ENCODE data around the gene ATP1A1.

ATP1A1 gene

DNA sequence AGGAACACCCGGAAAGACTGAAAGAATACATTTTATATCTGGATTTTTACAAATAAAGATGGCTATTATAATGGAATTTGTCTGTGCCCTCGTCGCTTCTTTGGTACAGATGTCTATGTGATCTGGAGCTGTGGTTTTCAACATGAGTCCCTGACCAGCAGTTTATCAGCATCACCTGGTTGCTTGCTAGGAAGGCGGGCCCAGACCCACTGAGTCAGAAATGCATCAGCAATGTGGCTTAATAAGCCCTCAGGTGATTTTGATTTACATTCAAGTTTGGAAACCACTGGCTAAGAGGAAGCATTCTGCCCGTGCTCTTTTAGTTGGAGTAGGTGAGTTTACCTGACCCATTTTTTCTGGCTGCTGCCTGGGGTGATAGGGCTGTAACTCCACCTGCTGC, 31.7 kb downstream of the ATP1A1 start:
- DNase-seq (ENCODE audit: insufficient read length, low spot score) (no peak), FAIRE-seq (no peak)
- TF ChIP-seq, protein P1, sequence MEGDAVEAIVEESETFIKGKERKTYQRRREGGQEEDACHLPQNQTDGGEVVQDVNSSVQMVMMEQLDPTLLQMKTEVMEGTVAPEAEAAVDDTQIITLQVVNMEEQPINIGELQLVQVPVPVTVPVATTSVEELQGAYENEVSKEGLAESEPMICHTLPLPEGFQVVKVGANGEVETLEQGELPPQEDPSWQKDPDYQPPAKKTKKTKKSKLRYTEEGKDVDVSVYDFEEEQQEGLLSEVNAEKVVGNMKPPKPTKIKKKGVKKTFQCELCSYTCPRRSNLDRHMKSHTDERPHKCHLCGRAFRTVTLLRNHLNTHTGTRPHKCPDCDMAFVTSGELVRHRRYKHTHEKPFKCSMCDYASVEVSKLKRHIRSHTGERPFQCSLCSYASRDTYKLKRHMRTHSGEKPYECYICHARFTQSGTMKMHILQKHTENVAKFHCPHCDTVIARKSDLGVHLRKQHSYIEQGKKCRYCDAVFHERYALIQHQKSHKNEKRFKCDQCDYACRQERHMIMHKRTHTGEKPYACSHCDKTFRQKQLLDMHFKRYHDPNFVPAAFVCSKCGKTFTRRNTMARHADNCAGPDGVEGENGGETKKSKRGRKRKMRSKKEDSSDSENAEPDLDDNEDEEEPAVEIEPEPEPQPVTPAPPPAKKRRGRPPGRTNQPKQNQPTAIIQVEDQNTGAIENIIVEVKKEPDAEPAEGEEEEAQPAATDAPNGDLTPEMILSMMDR (IDR thresholded peaks at IDR 0.05; ENCODE audit: insufficient read depth, missing control alignments) = no peak

DNA sequence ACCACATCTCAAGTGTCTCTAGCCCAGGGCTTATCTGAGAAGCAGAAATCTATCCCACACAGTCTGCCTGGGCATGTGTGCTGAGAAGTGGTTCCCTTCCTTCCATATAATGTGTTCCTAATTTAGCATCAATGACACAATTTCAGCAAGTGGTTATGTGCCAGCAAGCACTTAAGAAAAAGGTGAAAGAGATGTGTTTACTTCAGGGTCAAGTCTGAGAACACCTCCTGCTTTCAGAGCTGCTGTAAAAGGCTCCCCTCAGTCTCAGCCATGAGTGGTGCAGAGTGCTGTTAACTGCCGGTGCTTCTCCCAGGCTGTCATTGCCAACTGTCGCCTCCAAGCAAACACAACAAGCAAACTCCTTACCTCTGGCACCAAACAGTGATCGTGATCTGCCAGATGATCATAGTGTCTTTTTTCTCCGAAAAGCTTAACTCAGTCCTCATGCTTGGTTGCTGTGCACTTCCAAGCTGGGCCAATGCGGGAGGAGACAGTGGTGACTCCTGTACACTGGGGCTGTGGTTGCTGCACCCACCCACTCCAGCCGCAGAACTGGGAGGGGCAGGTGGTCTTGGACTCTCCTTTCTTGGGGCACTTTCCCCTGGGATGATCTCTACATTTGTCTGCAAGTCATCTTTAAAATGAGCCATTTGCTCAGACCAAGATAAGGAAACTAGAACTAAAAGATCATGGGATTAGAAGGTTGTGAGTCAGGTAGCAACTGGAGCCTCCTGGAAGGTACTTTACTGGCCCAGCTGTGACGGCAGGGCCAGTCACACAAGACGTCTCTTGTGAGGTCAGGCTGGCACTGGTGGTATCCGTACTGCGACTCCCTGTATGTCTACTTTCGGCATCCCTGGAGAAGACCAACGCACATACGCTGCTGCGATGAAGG, 32.4 kb downstream of the ATP1A1 start:
- TF ChIP-seq, protein P1 (IDR thresholded peaks at IDR 0.05; ENCODE audit: insufficient read depth, missing control alignments) = no peak
- FAIRE-seq = no peak
- DNase-seq (ENCODE audit: insufficient read length, low spot score) = no peak

DNA sequence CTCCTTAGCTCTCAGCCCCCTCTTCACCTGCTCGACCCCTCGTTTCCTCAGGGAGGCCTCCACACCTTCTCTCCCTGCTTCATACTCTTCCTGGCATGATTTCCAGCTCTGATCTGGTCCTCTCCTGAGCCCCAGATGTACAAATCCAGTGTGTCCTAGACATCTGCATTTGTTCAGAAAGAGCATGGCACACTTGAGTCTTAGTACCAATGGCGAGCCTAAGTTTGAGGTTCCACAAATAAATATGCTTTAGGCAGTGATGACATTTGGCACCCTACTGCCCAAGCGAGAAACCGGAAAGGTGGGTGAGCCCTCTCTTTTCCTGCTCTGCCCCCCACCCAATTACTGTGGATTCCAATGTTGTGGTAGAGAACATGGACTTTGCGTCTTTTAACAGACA, 34.0 kb downstream of the ATP1A1 start:
- FAIRE-seq (no peak), DNase-seq (ENCODE audit: insufficient read length, low spot score) (no peak)
- TF ChIP-seq, protein P1 (IDR thresholded peaks at IDR 0.05; ENCODE audit: insufficient read depth, missing control alignments) = no peak

DNA sequence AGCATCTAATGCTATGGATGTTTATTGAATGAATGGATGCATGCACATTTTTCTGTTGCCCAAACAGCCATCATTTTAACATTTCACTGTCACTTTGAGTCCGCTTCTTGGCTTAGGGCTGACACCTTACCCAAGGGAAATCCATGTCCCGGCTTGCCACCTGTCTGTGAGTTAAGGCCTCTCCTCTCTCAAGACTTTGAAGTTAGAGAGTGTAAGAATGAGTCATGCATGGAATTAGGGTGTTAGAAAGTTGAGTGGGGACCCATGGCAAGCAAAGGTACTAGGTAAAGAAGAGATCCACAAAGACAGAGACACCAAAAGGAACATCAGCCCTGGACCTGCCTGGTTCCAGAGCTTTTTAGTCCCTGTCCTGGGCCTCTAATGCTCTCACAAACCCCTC, 35.1 kb downstream of the ATP1A1 start:
- TF ChIP-seq, protein P1 (IDR thresholded peaks at IDR 0.05; ENCODE audit: insufficient read depth, missing control alignments) = no peak
- no peak for DNase-seq (ENCODE audit: insufficient read length, low spot score)
- FAIRE-seq = no peak

DNA sequence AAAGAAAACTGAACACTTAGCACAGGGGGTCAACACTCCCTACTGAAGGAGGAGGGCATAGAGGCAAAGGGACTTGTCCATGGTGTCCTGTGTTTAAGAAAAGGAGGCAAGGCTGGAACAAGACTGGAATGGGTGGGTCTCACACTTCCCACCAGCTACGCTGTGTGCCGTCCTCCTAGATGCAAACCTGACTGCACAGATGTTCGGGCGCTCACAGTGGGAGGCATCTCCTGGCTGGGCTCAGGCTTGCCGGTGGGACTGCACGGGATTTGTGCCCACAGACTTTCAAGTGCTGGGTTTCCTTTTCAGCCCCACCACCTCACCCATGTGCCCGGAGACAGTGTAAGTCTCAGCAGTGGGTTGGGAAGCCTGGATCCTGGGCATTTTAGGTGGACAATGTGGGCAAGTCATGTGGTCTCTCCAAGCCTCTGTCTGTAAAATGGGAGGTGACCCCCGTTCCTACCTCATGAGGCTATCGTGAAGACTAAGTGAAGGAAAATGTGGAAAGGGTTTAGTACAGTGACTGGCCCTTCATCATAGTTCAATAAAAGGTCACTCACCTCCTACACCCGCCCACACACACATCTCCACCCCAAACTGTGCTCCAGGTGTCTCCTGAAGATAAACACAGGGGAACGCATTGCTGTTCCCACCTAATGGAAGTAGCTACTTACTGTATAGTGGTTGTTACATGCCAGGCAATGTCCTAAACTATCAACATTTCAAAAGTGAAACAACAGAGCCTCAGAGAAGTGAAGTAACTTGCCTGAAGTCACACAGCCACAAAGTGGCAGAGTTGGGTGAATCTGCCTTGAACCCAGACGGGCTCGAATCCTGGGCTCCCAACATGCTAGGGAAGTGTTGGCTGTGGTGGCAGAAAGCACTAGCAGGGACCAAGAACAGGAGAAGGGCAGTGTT, 36.0 kb downstream of the ATP1A1 start:
- TF ChIP-seq, protein P1 (IDR thresholded peaks at IDR 0.05; ENCODE audit: insufficient read depth, missing control alignments) = no peak
- FAIRE-seq (no peak), DNase-seq (ENCODE audit: insufficient read length, low spot score) (no peak)

DNA sequence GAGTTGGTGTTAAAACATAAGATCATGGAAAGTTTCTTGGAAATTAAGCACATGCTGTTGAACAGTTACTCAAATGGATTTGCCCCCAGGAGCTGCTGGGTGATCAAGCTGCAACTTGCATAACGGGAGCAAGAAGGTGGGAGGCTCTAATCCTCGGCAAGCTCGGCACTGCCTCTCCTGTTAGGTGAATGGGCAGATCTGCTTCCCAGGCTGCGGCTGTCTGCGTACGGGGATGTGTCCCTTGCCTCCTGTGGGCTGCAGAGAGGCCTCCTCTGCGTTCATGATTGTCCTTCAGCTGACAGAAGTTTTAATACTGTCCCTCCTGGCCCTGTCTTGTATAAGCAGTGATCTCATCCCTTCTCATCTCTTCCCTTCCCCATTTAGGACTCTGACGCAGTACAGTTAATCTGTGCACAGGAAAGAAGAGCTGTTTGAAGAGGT, 36.7 kb downstream of the ATP1A1 start:
- FAIRE-seq = no peak
- no peak for DNase-seq (ENCODE audit: insufficient read length, low spot score)
- TF ChIP-seq, protein P1 (IDR thresholded peaks at IDR 0.05; ENCODE audit: insufficient read depth, missing control alignments) = no peak
